Fibroblast of skin of right biceps (primary cell): ENCODE results near the gene MSANTD2.
"Not testable (repeated sequence)": the region's sequence is repeated elsewhere in the genome, so short reads cannot be mapped to it uniquely, and the experiment has no call there.

Experiments
- DNase-seq: peaks from one replicate; pipeline ENCODE4 v3.0.0-alpha.2; 2013

The MSANTD2 gene

GRCh38 chr11:124814739-124815138 is 14.5 kb upstream of the MSANTD2 start:
- peak; percentile 22 for DNase-seq

DNA sequence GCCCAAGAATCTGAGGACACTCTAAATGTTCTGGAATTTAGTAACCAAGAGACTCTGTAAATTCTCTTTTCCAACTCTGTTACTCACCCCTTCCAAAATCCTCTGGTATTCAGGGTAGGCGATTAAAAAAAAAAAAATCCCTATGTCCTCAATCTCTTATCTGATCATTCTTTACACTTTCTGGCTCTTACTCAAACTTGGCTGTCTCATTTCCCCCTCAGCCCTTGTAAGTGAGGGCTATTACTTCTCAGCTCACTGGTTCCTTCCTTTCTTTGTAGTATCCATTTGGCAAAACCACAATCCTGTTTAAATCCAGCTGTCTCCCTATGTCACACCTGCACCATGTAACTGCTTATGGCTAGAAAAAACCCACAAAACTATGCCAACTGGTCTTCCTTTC is 12.7 kb upstream of the MSANTD2 start:
- DNase-seq: peak; percentile 66

GRCh38 chr11:124811399-124812125 is 11.4 kb upstream of the MSANTD2 start:
- DNase-seq: no peak

DNA sequence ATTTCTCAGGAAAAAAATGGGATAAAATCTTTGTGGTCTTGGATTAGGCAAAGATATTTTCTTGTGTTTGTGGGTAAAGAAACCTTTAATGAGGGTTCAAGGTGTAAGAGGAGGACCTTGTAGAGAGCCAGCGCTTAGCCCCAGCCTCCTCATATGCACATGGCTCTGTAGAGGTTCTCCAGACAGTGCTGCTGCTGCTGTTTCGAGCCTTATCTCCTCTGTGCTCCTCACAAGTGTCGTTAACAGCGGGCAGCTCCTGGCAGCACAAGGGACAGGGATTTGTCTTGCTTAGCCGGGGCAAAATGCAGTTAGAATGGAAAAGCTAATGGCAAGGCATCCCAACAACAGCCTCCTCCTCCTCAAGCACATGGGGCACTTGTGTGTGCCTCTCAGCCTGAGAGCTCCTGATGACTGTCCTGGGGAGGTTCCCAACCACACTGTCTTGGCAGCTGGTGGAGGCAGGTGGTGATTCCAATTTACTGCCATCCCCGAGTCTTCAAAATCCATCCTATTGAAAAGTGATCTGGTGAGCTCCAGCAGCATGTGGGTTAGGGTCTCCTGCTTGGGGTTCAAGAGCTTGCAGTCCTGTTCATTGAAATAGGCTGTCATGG is 7.6 kb upstream of the MSANTD2 start:
- no peak for DNase-seq

DNA sequence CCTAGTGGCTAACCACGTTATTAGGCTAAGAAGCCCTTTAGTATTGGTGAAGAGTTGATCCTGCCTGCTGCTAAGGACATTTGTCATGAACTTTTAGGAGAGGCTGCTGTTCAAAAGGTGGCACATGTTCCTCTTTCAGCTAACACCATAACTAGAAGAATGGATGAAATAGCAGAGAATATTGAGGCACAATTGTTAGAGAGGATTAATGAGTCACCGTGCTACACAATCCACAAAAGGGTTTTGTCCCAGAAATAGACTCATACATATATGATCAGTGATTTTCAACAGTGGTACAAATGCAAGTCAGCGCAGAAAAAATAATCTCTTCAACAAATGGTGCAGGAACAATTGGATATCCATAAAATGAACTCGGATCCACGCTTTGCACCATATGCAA is 7.0 kb upstream of the MSANTD2 start:
- DNase-seq: no peak

DNA sequence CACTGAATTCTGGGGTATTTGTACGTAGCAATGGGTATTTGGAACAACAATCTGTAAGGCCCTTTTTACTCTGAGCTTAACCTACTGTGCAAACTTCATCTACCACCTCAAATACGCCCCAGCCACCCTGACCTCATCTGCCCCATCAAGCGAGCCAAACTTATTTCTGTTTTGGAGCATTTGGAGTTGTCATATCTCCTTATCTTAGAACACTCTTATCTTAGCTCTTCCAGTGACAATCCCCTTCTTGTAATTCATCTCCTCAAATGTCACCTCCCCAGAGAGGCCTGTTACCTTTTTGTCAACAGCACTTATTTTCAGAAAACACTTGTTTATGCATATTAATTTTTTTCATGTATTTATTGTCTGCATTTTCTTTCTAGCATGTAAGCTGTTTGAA is 4.7 kb upstream of the MSANTD2 start:
- DNase-seq: no peak

- DNase-seq: peak; percentile 44
Measured at GRCh38 chr11:124801636-124802312, 1.6 kb upstream of the MSANTD2 start.

DNA sequence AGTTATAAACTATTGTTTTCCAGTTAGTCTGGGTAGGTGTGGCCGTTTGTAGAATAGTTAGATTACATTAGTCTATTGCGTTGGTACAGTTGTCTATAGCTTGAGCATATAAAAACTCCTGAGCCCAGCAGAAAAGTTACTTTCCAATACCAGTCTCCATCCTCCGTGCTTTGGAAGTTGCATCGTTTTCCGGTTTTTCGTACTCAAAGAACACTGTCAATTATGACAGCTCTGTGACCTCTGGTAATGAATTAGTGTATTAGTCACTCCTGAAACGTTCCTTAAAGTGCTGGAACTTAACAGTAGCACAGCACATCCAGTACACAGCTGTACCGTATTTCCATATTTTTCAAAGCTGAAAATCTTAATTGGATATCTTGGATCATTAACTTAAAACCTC is 808 bp upstream of the MSANTD2 start:
- DNase-seq: peak; percentile 61

- DNase-seq: peak; percentile 21
Measured at GRCh38 chr11:124799348-124800225, 619 bp downstream of the MSANTD2 start.

DNA sequence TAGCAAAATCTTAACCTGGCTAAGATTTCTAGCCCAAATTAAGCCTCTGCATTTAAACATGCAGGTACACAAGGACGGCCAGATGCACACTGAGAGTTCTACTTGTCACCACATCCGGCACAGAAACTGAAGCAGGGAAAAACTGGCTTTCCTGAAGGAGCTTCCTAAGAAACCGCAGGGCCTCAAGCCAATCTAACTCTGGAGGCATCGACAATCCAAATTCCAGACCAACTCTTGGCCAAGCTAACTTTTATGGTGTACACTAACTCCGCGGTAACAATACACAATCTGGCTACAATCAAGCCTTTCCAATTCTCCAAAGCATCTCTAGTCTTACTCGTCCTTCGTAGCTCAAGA is 1.2 kb downstream of the MSANTD2 start:
- DNase-seq: peak; percentile 77

- DNase-seq: no peak
Measured at GRCh38 chr11:124796312-124796711, 3.9 kb downstream of the MSANTD2 start.

DNA sequence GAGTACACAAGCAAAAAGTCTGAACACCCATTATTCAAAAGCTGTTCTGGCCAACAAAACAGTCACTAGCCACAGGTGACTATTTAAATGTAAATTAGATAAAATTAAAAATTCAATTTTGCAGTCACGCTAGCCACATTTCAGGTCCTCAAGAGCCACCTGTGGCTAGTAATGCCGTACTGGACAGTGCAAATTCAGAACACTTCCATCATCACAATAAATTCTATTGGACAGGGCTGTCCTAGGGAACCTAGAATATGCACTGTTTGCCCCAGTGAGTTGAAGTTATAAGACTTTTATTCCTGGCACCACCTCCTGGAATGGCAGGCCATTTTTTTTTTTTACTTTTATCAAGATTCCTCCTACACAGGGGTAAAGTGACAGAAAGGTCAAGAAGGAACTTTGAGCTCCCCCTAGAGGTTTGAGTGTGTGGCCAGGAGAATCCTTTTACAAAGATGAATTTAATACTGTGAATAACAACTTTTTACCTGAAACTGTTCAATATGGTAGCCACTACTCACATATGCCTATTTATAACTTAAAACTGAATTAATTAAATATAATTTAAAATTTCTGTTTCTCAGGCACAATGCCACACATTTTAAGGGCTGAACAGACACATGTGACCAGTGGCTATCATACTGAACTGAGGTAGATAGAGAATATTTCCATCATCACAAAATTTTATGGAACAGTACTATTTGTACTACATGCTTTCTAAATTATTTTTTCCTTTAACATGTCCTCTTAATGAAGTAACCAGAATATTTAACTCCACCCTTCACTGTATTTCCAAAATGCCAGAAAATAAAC is 6.5 kb downstream of the MSANTD2 start:
- peak; percentile 44 for DNase-seq

- peak; percentile 28 for DNase-seq
Measured at GRCh38 chr11:124791626-124792341, 8.4 kb downstream of the MSANTD2 start.

DNA sequence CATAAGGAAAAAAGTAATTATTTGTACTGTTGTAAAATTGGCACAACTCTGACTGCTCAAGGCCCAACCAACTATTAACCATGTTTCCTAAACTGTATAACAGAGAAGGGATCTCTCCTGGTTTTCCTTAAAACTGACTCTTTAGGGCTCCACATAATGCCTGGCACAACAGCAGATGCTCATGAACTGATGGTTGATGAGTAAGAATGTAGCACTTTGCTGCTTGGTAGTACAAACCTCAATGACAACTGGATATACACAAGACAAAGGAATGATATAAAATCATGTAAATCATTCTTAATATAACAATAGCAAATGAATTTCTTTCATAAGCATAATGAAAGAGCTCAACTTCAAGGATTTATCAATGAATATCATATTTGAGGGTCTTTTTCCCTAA is 11.7 kb downstream of the MSANTD2 start:
- no peak for DNase-seq

DNA sequence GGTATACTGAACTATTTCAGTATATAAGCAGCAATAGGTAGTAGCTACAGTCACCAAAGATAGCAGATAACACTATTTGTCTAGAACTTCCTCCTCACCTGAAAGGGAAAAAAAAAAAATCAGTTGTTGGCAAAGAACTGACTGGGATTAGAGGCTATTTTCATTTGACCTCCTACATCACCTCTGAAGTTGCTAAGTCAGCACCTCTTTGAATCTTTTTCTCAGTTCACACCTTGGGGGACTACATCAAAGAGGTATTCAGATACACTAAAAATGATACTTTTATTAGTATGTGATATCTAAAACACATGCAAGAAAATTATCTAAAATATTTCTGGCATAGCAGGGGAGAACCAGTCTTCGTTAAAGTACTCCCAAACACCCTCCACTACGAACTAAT is 16.2 kb downstream of the MSANTD2 start:
- no peak for DNase-seq

DNA sequence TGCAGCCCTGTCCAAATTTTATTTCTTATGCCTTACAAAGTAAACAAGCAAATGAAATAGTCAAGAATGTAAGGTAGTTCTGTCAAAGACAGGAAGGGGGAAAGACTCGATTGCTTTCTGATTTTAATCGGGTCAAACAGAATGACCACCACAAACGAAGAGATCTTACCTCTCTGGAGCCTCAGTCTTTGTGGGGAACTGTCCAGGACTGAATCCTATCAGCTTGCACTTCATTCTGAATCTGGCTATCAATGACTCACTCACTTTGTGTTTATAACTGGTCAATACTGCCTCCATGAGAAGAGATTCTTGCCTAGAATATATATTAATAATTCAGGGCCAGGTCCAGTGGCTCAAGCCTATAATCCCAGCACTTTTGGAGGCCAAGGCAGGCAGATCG is 17.2 kb downstream of the MSANTD2 start:
- no peak for DNase-seq

DNA sequence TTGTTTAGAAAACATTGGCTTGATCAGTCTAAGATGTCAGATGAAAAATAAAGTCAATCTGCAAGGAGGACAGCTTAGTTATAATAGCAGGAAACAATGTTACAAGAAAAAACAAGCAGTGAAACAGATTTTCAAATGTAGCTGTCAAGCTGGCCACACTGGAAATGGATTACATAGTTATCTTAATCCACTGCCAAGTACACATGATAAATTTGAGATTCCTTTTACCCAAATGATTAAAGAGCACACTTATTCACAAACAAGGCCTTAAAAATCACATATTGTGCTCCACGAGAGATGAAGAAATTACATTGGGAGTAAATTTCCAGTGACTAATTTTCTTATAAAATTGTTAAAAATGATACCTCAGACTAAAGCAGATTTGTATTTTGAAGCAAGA is 20.6 kb downstream of the MSANTD2 start:
- DNase-seq: no peak

DNA sequence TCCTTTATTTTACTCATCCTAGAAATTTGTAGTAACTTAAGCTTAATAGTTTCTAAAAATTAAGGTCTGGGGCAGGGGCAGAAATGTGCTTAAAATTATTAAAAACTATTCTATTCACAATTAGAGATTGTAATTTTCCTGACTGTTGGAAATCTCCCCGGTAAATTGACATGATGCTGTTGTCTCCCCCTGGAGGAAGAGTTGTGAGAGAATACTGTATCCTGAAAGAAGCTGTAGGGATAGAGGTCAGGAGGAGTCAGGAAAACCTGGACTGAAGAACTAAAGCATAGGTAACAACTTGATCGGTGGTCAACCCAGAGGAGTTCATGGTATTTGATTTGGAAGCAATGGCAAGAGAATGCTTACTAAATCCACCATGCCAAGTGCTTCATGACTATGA is 21.9 kb downstream of the MSANTD2 start:
- no peak for DNase-seq

- DNase-seq: no peak
Measured at GRCh38 chr11:124776865-124777645, 23.2 kb downstream of the MSANTD2 start.

DNA sequence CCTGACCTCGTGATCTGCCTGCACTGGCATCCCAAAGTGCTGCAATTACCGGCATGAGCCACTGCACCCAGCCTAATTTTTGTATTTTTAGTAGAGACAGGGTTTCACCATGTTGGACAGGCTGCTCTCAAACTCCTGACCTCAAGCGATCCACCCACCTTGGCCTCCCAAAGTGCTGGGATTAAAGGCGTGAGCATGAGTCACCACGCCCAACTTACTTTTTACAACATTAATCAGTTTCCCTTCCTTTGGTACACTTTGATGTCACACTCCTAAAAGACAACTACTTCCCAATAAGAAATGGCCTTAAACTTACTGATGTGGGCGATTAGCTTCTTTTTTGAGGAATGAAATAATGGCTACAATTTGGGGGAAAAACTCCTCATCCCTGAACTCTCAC is 29.2 kb downstream of the MSANTD2 start:
- DNase-seq: not testable (repeated sequence)
